ENCODE data around the gene IFNGR1. TPM values are rescaled to one million over a fixed set of nuclear protein-coding genes. Genes with fewer than 3 reads are reported as not detected.

IFNGR1 gene
- total RNA-seq, 1 experiment from 2014 or later, result 58.4 TPM

DNA sequence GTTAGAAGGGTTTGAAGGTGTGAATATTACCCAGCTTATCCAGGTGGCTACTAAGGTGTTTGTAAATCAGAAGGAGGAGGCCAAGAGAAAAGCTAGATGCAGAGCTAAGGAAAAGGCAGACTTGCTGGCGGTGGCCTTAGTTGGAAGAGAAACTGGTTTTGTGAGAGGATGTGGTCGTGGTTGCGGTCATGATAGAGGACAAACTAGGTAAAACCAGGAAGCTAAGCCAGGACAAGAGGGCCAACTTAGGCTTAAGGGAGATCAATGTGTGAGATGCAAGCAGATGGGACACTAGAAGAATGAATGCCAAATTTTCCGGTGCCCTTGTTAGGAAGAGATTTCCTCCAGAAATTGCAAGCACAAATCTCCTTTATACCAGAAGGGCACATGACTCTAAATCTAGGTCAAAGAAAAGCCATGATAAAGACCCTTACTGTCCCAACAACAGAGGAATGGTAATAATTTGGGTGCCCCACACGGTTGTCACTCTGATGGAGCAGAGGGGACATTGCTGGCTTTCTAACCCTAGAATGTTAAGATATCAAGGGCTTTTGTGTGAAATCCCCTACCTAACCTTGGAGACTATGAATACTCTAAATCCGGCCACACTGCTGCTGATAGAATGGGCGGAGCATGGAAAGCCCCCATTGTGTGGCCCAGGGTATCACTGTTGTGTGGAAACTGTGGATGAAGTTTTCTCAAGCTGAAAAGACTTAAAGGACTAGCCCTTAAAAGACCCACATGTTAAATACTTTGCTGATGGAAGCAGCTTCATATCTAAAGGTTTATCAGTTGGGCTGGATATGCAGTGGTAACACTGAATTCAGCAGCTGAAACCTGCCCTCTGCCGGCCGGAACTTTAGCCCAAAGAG, 53.6 kb downstream of the IFNGR1 start:
- TF ChIP-seq, protein P1, sequence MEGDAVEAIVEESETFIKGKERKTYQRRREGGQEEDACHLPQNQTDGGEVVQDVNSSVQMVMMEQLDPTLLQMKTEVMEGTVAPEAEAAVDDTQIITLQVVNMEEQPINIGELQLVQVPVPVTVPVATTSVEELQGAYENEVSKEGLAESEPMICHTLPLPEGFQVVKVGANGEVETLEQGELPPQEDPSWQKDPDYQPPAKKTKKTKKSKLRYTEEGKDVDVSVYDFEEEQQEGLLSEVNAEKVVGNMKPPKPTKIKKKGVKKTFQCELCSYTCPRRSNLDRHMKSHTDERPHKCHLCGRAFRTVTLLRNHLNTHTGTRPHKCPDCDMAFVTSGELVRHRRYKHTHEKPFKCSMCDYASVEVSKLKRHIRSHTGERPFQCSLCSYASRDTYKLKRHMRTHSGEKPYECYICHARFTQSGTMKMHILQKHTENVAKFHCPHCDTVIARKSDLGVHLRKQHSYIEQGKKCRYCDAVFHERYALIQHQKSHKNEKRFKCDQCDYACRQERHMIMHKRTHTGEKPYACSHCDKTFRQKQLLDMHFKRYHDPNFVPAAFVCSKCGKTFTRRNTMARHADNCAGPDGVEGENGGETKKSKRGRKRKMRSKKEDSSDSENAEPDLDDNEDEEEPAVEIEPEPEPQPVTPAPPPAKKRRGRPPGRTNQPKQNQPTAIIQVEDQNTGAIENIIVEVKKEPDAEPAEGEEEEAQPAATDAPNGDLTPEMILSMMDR (IDR thresholded peaks at IDR 0.05; ENCODE audit: unreplicated experiment), result peak; percentile 58
- peaks cover 32% of the 10 kb centered on the region for H3K4me1 Mint-ChIP-seq (ENCODE audit: insufficient read depth, unreplicated experiment)
- intact Hi-C loops (cut with micrococcal nuclease), result loop anchor here (1.0 to 5.0 kb wide), 4 partner anchors 29 to 198 kb away; no protein-coding TSS in a partner anchor
- H3K9me3 Mint-ChIP-seq (ENCODE audit: unreplicated experiment), result peaks cover 6% of the 10 kb centered on the region
- H3K4me3 Mint-ChIP-seq (ENCODE audit: unreplicated experiment), result no peak overlapping the region
- ChIA-PET POLR2A (interaction anchor here (0.7 to 2.1 kb wide), 8 partner anchors 9 to 71 kb away, joined by 3 to 26 read pairs (median 4); no protein-coding TSS in a partner anchor), CTCF (interaction anchor here (0.5 to 4.2 kb wide), 51 partner anchors 9 to 778 kb away, joined by 3 to 116 read pairs (median 4); no protein-coding TSS in a partner anchor)
- H3K36me3 Mint-ChIP-seq (ENCODE audit: insufficient read depth, unreplicated experiment), result no peaks in the 10 kb centered on the region
- H3K27ac Mint-ChIP-seq (ENCODE audit: low read depth, unreplicated experiment), result no peak overlapping the region
- BruUV-seq (replicated peaks), result no TSS peak
- no peaks in the 10 kb centered on the region for H3K27me3 Mint-ChIP-seq (ENCODE audit: insufficient read depth, unreplicated experiment)
- DNase-seq (ENCODE audit: unreplicated experiment), result peak; percentile 72

DNA sequence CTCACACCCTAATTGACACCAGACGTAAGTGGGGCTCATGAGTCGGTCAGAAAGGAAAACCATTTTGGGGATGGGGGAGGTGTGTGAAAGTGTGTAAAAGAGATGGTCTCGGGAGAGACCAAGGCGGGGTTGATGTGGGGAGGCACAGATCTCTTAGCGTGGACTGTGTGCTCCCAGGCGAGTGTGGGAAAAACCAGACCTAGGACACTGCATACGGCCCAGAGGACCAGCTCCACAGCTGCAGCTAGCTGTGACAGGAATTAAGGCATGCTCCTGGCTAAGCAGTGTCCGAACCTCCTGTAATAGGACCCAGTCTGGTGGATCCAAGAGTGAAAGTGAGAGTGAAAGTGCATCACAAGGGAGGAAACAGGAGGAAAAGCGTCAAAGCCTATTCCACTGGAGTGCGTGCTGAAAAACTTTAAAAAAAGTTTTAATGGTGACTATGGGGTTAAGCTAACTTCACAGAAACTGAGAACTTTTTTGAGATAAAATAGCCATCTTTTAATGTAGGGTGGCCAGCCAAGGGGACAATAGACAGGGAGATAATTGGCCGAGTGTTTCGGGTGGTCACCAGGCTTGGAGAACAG, 55.4 kb downstream of the IFNGR1 start:
- CTCF ChIA-PET, result interaction anchor here (1.3 to 4.2 kb wide), 3 partner anchors 62 to 87 kb away, joined by 3 to 116 read pairs (median 7); no protein-coding TSS in a partner anchor
- no peak overlapping the region for H3K4me3 Mint-ChIP-seq (ENCODE audit: unreplicated experiment)
- H3K27me3 Mint-ChIP-seq (ENCODE audit: insufficient read depth, unreplicated experiment), result no peaks in the 10 kb centered on the region
- BruUV-seq (replicated peaks), result no TSS peak
- no peak for DNase-seq (ENCODE audit: unreplicated experiment)
- H3K36me3 Mint-ChIP-seq (ENCODE audit: insufficient read depth, unreplicated experiment), result no peaks in the 10 kb centered on the region
- H3K4me1 Mint-ChIP-seq (ENCODE audit: insufficient read depth, unreplicated experiment), result peaks cover 50% of the 10 kb centered on the region
- no peak overlapping the region for H3K27ac Mint-ChIP-seq (ENCODE audit: low read depth, unreplicated experiment)
- POLR2A ChIA-PET, result interaction anchor here (2.1 kb wide), 1 partner anchor 58 kb away, joined by 7 read pairs; no protein-coding TSS in a partner anchor
- intact Hi-C loops (cut with micrococcal nuclease), result loop anchor here (5.0 kb wide), 1 partner anchor 53 kb away; the partner anchor contains the start of gene IFNGR1
- TF ChIP-seq, protein P1 (IDR thresholded peaks at IDR 0.05; ENCODE audit: unreplicated experiment), result no peak
- H3K9me3 Mint-ChIP-seq (ENCODE audit: unreplicated experiment), result peaks cover 6% of the 10 kb centered on the region

DNA sequence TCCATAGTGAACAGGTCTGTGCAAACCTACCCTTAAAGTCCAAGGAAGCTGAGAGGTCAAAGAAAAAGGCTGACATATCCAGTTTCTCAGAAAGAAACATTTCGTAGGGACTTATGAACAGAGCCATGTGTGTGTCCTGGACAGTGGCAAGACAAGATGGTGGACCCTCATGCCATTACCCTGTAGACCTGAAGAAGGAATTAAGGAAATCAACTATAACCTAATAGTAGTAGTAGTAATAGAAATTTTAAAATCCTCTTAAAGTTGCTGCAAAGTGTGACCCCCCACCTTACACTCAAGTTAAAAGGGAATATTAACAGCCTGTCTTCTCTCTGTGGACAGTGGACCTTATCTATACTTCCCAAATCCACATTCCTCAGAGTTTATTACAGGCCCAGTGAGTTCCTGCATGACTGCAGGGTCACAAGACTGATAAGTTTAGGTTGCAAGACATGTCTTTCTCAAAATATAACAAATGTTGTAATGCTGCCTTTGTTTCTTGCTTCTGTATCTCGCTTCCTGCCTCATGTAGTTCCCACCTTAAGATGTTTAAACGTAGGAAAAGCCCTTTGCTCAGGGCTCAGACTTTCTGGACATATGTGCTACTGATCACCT, 56.4 kb downstream of the IFNGR1 start:
- Mint-ChIP-seq H3K36me3 (ENCODE audit: insufficient read depth, unreplicated experiment) (no peaks in the 10 kb centered on the region), H3K27ac (ENCODE audit: low read depth, unreplicated experiment) (peak overlapping the region; percentile 85), H3K4me3 (ENCODE audit: unreplicated experiment) (no peak overlapping the region), H3K27me3 (ENCODE audit: insufficient read depth, unreplicated experiment) (no peaks in the 10 kb centered on the region), H3K9me3 (ENCODE audit: unreplicated experiment) (peaks cover 6% of the 10 kb centered on the region), H3K4me1 (ENCODE audit: insufficient read depth, unreplicated experiment) (peaks cover 58% of the 10 kb centered on the region)
- no TSS peak for BruUV-seq (replicated peaks)
- intact Hi-C loops (cut with micrococcal nuclease), result loop anchor here (5.0 kb wide), 1 partner anchor 55 kb away; the partner anchor contains the start of gene IFNGR1
- POLR2A ChIA-PET, result interaction anchor here (0.8 to 3.9 kb wide), 11 partner anchors 8 to 79 kb away, joined by 3 to 40 read pairs (median 4); no protein-coding TSS in a partner anchor
- CTCF ChIA-PET, result interaction anchor here (0.6 to 2.4 kb wide), 4 partner anchors 18 to 132 kb away, joined by 3 to 27 read pairs (median 4); no protein-coding TSS in a partner anchor
- no peak for DNase-seq (ENCODE audit: unreplicated experiment)
- TF ChIP-seq, protein P1 (IDR thresholded peaks at IDR 0.05; ENCODE audit: unreplicated experiment), result no peak
